ENCODE data around the gene BNIP2.

GRCh38 chr15:59662260-59662659 is 26.9 kb downstream of the BNIP2 start:
- TF ChIP-seq CTCF (IDR thresholded peaks at IDR 0.05 in 2 of 3, conservative IDR thresholded peaks at IDR 0.05 in 1 of 3; ENCODE audit: borderline replicate concordance in 1 of 3, insufficient read depth in 1 of 3, low read depth in 2 of 3, low read length in 2 of 3) (no peak), EZH2phosphoT487 (IDR thresholded peaks at IDR 0.05; ENCODE audit: borderline replicate concordance) (no peak), REST (IDR thresholded peaks at IDR 0.05; ENCODE audit: low read depth) (no peak), MAX (IDR thresholded peaks at IDR 0.05) (no peak), POLR2A (IDR thresholded peaks at IDR 0.05; ENCODE audit: borderline replicate concordance, extremely low read depth, insufficient read depth, insufficient read length) (no peak), EZH2 (IDR thresholded peaks at IDR 0.05) (no peak), JUND (IDR thresholded peaks at IDR 0.05) (no peak)

Measured in HCT116 (cell line).